GM21529 (cell line): ENCODE measurements around the gene VSTM2L.

Source experiments
- ATAC-seq: cut with Tn5 transposase; IDR thresholded peaks from one replicate; pipeline ENCODE4 v1.9.1; 2021; ENCODE audit not compliant: unreplicated experiment

VSTM2L gene

DNA sequence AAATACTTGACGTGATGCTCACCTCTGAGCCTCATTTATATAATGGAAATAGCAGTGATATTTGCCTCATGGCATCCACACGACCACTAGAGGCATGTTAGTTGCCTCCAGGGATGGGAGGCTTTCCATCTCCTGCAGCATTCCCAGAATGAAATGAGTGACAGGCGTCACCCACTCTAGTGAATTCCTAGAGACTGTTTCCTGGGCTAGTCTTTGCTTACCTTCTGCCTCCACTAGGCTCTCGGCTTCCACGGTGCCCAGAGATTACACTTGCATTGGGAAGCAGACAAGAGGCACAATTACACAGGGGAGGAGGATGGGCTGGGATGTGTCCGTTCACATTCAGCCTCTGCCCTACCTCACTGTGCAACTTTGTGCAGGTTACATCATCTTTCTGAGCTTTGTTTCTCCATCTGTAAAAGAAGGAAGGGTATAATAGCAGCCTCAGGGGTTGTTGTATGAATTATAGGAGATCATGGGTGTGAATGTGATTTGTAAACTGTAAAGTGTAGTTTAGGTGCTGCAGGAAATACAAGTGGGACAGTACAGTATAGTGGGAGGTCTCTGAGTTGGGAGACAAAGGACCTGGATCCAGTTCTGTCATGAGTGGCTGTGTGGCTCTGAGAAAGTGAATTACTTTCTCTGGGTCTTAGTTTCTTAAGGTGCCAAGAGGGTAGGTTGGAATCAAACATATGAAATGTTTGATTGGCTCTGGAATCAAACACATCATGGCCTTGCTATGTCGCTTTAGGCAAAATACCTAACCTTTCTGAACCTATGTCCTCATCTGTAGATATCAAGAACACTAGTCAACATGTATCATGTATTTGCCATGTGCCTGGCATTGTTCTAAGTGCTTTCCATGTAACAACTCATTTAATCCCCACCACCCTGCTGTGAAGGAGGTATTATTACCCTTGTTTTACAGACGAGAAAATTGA is 3.6 kb upstream of the VSTM2L start:
- ATAC-seq = no peak

DNA sequence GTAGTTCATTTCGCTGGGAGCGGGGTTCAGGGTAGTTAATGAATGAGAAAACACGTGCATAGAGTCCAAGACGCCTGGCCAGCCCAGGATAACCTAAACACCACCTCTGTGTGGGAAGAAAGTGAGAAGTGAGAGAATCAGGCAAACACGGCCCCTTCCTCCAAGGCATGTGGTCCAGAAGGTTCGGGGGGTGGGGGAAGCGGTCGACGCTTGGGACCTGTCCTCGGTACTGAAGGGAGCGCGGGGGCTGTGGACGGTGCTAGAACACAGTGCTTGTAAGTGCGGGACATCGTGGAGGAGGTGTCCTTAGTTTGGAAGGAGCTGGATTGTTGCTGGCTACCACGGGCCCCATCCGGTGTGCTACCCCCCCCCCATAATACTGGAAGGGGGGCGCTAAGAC is 1.7 kb upstream of the VSTM2L start:
- ATAC-seq = no peak

DNA sequence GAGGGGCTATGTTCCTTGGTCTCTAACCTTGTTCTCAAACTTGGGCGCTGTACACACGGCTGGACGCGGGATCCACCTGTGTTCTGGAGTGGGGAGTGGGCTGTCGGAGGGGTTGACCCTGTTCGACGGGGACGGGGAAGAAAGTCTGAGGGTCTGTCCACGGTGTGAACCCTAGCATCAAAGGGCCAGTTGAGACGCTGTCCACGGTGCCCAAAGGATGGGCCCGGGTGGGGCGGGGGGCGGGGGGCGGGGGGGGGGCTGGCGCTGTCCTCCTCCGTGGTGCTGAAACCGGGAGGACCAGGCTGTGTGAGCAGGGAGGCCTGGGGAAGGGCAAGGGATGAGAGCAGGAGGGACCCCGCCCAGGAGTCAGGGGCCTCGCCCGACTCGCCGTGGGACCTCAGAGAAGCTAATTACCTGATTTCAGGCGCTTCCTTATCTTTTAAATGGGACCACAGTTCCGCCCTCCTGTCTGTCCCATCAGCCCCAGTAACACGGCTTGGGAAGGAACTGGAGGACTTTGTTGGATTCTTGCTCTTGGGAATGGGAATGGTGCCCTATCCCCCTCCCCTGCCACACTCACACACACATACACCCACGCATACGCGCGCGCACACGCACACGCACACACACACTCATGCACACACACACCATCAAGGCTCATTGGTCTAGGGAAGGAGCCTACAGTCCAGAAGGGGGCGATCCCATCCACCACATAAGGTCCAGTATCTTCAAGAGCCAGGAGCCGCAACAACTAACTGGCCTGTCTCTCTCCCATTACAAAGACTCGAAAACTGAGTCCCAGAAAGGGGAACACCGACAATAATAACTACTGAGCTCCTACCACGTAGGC is 1.0 kb upstream of the VSTM2L start:
- ATAC-seq = no peak

GRCh38 chr20:37903317-37904007 is 535 bp downstream of the VSTM2L start:
- ATAC-seq = no peak

- no peak for ATAC-seq
Measured at GRCh38 chr20:37904008-37904642, 1.2 kb downstream of the VSTM2L start.

- ATAC-seq = no peak
Measured at GRCh38 chr20:37904845-37905373, 2.0 kb downstream of the VSTM2L start.

GRCh38 chr20:37905671-37906613 is 3.0 kb downstream of the VSTM2L start:
- ATAC-seq = no peak

- no peak for ATAC-seq
Measured at GRCh38 chr20:37907330-37907676, 4.4 kb downstream of the VSTM2L start.

DNA sequence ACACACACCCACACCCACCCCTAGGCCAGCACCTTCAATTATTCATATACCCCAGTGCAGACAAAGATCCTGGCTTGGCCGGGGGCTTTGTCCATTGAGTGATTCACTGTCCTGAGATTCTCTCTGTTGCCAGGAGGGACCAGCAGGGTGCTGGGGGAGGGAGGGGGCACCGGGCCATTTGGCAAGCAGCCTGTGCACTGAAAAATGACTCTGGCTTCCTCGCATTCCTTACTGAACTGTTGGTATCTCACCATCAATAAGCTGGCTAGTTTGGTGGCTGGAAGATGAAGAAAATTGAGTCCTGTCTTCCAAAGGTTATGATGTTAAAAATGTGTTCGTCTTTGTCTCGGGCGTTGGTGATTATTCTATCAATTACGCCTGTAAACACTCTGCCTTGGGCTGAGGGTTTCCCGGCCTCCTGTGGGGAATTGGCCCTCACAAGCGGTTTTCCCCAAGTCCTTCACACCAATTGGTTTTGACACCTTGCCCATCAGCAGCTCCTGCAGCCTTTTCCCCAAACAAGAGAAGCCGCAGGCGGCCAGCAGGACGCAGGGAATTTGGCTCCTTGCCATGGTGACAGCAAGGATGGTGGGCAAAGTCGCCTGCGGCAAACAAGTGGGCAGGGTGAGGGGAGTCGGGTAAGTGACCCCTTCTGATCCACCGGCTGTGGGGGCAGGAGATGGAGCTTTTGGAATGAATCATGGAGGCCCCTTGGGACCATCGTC is 4.9 kb downstream of the VSTM2L start:
- ATAC-seq = no peak

- ATAC-seq = no peak
Measured at GRCh38 chr20:37911261-37911660, 8.3 kb downstream of the VSTM2L start.

GRCh38 chr20:37911838-37912281 is 8.9 kb downstream of the VSTM2L start:
- ATAC-seq = no peak

- no peak for ATAC-seq
Measured at GRCh38 chr20:37912874-37913273, 9.9 kb downstream of the VSTM2L start.

GRCh38 chr20:37913567-37914366 is 10.8 kb downstream of the VSTM2L start:
- ATAC-seq = no peak

GRCh38 chr20:37914367-37914671 is 11.4 kb downstream of the VSTM2L start:
- ATAC-seq = no peak

DNA sequence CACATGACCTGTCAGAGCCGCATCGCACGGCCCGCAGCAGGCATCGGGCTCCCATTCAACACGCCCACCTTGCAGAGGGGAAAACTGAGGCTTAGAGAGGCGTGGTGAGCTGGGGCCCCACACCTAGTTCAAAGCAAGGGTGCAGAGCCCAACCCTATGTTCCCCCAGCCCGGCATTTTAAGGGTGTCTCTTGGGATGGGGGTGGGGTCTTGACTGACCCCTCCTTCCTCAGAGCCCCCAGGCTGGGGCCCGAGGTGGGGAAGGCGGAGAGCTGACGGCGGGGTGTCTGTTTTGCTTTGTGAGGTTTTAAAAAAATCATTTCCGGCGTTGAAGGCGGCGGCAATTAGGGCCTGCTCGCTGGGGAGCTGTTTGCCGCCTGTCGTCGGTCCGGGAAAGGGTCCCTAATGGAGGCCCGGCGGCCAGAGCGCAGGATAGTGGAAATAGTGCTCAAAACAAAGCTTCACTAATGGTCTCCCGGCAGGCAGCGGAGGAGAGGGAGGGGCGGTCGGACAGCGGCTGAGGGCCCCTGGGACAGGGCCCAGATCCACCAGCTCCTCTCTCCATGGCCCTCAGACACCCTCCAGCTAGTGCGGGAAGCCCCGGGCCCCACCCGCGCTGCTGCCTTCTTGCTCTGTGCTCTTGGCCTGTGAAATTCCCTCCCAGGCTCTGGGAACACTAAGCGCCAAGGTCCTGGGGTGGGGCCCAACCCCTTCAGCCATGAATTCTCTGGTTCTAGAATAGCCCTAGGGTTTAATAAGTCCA is 11.9 kb downstream of the VSTM2L start:
- no peak for ATAC-seq

- no peak for ATAC-seq
Measured at GRCh38 chr20:37915434-37915787, 12.5 kb downstream of the VSTM2L start.

- ATAC-seq = no peak
Measured at GRCh38 chr20:37915800-37916570, 13.1 kb downstream of the VSTM2L start.
